HG03045 (cell line): Measurements from ENCODE around the gene PCID2.

Source experiments
- ATAC-seq: cut with Tn5 transposase; IDR thresholded peaks from one replicate; pipeline ENCODE4 v1.9.1; 2021; ENCODE audit warnings: mild to moderate bottlenecking, moderate library complexity; ENCODE audit not compliant: unreplicated experiment

The PCID2 gene

DNA sequence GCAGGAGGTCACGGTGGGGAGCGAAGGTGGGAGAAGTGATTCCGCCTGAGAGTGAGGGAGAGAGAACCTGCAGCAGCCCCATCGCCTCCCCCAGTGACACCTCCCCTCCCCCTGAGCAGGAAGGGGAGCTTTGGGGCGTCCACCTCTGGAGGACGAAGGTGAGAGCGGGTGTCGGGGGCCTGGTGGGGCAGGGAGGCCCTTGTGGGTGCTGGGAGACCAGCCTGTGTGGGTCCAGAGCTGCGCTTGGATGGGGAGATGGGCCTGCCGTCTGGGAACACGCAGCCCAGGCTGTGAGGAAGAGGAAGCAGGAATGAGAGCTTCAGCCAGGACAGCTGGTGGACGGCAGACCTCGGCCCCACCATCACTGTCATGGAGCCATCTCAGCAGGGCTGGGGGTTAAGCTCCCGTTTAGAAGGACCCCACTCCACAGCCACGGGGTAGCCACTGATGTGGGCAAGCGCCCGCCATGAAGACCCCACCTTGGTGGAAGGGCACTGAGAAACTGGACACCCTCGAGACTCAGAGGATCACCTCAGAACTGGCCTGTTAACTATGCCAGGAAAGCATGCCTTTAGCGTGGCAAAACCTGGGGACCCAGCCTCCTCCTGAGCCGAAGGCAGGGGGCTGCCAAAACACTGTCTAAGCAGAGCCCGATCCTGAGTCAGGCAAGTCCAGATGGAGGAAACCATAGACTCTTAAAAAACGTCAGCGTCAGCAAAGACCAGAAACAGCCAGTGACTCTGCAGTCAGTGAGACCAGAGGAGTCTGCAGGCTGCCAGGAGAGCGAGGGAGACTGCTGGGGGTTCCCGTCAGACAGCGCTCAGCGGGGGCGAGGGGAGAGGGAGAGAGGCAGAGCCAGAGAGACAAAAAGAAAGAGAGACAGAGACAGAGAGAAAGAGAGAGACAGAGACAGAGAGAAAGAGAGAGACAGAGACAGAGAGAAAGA is 56.5 kb downstream of the PCID2 start:
- ATAC-seq = no peak

DNA sequence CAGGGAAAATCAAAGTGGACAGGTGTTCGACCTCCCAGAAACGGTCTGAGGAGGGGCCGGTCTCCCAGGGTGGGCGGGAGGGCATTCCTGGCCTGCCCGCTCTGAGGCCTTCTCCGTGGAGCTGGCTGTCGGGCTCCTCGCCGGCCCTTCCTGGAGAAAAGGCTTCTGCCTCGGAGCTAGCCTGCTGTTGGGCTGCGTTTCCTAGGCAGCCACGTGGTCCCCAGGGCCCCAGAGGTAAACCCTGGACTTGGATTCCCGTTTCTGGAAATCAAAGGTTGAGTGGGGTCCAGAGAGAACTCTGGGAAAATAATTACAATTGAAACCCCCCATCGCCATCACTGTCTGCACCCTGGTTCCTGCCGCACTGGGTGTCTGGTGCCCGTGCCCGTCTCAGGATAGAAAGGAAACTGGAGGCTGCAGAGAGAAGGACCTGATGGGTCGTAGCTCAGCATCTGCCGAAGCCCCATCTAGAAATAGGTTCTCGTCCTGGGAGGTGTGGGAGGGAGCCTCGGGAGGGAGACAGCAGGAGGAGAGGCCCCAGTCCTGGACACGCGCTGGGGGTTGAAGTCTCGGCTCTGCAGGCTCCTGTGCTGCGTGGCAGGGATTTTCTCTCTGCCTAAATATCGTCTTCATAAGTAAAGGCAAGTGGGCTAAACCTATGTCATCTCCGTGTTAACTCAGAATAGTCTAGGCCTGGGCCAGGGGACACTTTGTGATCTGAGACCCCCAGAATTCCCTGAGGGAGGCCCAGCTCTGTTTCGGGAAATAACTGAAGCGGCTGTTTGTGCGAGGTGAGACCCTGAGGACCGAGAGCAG is 57.7 kb downstream of the PCID2 start:
- no peak for ATAC-seq

DNA sequence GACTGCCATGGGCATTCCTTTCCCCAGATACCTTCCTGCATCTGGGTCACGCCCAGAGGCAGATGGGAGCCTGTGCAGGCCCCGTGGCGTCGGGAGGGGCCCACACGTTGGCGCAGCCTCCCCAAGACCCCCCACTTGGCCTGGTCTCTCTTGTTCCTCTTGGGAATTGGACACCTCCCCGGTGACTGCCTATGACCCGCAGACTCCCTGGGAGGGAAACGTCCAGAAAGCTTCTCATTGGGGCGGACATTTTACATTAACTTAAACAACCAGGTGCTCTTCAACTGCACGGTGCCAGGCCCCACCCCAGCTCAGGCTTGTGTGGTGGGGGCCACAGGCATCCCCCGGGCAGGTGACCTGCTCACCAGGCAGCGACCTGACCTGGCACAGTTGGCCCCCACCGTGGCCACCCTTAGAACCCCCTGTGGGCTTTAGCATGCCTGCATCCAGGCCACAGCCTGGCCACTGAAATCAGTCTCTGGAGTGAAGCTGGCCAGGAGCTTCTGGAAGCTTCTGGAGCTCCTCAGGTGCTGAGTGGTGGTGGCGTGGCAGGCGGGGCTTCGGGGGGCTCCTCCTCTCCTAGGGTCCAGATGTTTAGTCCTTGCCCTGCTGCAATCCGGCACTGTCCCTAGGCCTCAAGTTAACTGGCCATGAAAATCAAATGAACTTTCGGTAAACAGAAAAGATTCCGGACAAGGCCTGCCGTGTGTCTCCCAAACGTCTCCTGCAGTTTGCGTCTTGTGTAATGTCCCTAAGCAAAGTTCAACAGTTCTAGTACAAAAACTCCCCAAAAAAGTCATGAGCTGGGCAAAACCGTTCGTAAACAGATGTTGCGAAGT is 58.5 kb downstream of the PCID2 start:
- no peak for ATAC-seq

DNA sequence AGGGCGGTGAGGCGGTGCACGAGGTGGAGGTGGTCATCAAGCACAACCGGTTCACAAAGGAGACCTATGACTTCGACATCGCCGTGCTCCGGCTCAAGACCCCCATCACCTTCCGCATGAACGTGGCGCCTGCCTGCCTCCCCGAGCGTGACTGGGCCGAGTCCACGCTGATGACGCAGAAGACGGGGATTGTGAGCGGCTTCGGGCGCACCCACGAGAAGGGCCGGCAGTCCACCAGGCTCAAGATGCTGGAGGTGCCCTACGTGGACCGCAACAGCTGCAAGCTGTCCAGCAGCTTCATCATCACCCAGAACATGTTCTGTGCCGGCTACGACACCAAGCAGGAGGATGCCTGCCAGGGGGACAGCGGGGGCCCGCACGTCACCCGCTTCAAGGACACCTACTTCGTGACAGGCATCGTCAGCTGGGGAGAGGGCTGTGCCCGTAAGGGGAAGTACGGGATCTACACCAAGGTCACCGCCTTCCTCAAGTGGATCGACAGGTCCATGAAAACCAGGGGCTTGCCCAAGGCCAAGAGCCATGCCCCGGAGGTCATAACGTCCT is 59.4 kb downstream of the PCID2 start:
- no peak for ATAC-seq

DNA sequence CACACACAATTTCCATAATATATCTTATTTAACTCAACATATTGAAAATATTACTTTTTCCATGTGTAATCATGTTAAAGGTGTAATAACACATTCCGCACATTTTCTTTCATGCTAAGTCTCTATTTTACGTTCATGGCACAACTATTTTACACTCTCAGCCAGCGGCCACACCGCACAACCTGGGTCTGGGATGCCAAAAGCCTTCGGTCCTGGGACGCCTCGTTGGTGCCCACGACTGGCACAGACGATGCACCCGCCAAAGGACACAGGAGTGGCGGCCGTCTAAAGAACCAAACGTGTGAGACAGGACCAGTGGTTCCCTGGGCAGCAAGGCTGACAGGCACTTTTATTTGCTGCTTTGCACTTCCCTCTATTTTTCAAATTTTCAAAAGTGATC is 60.1 kb downstream of the PCID2 start:
- no peak for ATAC-seq

DNA sequence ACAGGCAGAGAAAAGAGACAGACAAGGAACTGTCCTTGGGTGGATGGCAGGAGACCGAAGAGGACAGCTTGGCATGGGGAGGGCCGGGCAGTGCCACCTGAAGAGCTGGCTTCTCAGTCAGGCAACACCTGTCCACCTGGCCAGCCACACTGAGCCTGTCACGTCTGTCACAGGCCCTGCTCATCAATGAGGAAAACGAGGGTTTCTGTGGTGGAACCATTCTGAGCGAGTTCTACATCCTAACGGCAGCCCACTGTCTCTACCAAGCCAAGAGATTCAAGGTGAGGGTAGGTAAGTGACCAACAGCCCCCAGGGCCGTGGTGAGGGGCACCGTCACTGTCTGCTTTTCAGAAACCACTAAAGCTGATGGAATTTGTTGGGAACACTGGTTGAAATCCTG is 61.3 kb downstream of the PCID2 start:
- no peak for ATAC-seq

DNA sequence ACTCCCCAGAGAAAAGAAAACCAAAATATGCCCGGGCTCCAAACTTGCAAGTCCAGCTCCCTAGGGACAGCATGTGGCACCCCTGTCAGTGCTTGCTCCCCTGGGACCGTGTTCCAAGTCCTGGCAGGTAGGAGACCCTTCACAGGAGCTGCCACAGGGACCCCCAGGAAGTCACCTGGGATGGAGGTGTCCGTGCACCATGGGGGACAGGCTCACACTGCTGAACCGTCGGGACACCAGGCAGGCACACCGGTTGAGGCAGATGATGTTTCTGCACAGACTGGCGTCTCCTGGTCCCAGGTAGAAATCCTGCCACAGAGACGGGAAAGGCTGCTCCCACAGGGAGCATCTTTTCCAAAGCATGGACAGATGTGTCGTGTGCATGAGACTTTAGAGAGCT is 61.7 kb downstream of the PCID2 start:
- ATAC-seq = no peak

DNA sequence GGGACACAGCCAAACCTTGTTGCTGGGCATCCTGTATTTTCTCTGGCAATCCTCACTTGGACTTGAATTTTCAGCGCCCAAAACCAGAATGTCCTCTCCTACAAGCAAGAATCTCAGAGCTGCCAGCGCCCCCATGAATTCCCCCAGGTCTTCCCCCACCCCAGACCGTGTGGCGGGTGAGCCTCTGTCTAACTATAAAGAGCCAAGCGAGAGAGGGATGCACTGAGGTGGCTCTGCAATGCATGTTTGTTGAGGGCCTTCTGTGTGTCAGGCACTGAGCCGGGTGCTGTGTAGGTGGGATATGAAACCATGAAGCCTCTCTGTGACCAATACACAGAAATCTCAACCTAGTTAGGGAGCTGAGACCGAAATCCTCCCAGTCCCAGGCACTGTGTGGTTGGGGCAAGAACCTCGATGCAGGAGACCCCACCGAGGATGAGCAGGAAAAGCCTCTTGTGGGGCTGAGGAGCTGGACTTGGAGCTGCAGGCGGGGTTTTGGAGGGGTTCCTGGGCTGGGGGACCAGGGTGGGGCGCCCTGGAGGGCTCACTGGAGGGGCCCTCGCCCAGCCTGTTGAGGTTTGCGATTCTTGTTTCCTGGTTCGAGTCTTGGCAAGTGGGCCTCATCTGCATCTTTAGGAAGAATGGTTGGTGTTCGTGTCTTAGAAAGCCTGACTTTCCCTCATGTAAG is 62.4 kb downstream of the PCID2 start:
- no peak for ATAC-seq

DNA sequence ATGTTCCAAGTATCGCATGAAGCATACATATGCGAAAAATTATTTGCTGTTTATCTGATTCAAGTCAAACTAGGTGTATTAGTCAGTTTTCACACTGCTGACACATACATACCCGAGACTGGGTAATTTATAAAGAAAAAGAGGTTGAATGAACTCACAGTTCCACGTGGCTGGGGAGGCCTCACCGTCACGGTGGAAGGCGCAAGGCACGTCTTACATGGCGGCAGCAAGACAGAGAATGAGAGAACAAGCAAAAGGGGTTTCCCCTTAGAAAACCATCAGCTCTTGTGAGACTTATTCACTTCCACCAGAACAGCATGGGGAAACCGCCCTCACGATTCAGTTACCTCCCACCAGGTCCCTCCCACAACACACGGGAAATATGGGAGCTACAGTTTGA is 63.0 kb downstream of the PCID2 start:
- no peak for ATAC-seq

DNA sequence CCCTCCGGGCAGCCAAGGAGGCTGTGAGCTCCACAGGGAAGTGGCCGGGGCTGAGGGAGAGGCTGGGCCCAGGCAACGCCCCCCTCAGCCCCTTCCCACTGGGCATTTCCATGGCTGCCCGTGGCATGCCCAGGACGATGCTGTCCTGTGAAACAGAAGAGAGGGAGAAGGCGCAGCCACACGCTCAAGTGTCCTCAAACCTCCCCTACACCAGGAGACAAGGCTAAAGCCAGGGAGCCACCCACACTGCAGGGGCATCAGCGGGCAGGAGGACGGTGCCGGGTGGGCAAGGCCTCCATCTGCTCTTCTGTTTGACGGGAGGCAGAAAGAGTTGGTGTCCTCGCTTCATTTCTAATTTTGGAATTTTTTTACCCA is 64.2 kb downstream of the PCID2 start:
- no peak for ATAC-seq

DNA sequence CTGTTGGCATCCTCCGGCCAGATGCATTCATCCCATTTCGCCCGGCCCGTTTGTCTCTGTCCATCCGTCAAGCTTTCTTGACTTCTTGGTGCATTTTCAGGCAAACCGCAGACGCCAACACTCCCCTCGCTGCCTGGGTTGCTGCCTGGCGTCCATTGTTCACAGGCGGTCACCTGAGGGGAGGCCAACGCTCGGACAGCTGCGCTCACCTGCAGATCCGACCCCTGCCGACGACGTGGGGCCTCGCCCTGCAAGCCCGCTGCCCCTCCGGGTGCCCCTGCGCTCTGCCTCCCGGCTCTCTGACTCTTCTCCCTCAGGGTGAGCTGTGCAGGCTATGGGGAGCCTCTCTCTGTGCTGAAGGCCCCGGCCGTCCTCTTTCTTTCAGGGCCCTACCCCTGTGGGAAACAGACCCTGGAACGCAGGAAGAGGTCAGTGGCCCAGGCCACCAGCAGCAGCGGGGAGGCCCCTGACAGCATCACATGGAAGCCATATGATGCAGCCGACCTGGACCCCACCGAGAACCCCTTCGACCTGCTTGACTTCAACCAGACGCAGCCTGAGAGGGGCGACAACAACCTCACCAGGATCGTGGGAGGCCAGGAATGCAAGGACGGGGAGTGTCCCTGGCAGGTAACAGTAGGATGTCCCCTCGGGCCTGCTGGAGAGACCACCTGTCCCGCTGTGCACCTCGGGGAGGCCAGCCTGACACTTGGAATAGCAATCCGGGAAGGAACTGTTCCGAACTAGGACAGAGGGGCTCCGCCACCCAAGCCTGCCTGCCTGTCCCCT is 64.8 kb downstream of the PCID2 start:
- ATAC-seq = no peak

DNA sequence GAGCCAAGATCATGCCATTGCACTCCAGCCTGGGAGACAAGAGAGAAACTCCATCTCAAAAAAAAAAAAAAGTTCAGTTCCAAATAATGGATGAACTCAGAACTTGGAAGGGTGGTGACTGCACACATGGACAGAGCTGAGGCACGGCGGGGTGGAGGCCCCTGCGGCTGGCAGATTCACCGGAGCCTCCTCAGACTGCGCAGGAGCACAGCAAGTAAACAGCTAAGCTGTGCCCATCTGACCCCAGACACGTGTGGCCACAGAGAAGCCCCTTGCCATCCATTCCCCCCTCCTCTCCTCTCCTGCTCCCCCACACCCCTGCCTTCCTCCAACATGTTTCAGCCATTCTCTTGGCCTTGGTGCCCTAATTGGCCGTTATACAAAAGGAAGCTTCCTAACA is 65.6 kb downstream of the PCID2 start:
- ATAC-seq = no peak

DNA sequence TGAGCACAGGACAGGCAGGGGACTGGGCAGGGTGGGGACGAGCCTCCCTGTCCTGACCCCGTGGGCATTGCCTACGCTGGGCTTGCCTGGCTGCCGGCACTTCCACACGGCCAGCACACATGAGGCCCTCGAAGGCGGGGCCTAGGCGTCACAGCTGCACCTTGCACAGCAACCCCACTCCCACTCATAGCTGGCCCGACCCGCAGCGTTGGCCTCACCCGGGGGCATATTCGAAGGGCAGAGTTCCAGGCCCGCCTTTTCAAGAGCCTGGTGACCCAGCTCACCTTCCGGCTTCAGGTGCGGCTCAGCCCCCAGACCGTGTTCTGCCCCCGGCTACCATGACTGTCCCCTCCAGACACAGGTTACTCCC is 66.9 kb downstream of the PCID2 start:
- ATAC-seq = no peak

DNA sequence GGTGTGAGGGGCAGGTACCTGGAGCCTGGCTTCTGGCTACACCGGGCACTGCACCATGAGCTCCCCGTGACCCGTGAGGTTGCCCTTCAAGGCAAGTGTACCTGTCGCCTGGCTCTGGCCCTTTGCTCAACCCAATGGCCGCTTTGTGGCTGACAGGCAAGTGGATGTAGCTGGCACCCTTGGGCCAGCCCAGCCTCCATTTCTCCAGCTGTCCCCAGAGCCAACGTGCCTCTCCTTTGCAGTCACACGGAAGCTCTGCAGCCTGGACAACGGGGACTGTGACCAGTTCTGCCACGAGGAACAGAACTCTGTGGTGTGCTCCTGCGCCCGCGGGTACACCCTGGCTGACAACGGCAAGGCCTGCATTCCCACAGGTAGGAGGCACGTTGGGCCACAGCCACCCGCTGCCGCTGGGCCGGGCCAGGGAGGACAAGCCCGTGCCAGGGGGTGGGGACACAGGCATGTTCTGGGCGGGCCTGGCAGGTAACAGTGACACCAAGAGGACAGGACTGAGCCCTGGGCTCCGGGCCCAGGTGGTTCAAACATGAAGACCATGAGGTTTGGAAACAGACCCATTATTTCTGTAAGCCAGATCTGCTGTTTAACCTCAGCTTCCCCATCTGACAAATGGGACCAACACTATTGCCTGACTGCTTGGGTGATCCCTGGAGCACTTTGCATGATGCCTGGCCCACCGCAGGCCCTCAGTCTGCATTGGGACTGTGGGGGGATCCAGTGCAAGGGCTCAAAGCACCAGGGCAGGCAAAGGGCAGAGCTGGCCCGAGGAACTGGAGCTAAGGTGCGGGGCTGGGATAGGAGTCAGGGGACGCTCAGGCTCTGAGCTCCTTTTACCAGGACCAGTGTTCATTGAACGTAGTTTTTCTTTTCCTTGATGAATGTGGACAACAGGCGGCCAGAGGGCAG is 67.5 kb downstream of the PCID2 start:
- no peak for ATAC-seq

DNA sequence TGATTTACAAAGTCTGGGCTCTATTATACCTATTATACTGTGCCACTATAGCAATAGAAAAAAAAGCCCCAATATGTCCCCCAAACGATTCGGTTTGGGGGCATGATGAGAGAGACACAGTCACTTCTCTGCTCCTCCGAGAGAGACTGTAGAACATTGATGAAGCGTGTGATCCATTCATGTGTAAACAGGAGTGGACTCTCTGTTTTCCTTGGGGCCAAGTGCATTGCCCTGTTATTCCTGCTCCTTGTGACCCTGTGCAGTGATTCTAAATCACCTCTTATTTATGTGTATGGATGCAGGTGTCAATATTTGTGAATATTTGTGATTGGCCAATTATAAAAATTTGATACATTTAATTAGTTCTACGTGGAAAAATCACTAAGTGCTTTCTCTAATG is 68.9 kb downstream of the PCID2 start:
- no peak for ATAC-seq

DNA sequence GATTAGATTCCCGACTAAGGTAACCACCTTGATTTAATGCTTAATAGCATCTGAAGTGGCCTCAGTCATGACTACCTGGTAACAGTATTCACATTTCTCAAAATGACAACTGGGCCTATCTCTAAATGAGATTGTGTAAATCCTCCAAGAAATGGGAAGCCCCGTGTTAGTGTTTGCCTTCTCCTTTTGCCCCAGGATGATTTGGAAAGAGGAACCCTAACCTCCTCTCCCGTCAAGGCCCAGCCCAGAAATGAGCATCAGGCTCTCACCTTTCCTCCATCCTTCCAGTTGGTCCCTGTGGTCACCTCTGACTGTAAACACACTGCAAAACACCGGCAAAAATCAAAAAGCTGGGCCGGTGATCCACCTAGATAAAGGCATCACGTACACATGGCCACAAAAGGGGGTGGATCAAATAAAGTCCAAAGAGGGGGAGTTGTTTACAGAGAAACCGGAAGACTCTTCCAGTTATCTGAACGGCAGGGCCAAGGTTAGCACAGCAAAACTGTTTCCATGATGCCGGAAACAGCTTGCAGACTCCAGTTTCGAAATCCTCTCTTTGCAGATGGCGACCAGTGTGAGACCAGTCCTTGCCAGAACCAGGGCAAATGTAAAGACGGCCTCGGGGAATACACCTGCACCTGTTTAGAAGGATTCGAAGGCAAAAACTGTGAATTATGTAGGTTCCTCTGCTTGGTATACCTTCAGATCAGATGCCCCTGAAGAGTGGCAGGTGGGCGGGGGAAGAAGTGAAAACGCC is 69.5 kb downstream of the PCID2 start:
- ATAC-seq = no peak

DNA sequence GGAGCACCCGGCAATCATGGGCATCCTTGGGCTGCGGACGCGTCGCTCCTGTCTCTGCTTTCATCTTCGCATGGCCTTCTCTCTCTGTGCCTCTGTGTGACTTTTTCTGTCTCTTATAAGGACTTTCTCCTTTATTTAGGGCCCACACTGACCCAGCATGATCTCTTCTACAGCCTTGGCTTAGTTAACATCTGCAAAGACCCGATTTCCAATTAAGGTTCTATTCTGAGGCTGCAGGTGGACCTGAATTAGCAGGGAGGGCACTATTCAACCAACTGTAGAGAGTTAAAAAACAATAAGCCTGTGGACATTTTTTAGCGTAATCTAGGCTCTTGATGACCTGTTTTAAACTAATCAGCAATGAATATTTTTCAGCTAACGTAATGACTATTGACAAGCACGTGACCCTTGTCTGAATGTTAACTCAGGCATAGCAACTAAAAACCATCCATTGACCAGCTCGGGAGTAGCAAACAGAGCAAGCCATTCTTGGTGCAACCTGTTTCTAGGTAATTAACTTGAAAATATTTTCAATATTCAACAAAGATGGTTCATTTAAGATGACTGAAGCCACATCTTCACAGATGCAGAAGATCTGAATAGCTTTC is 70.7 kb downstream of the PCID2 start:
- ATAC-seq = no peak
